IMR-90 (cell line): ENCODE measurements around the gene HTT. TPM values are rescaled to one million over a fixed set of nuclear protein-coding genes. Genes with fewer than 3 reads are reported as not detected.

Experiments
- ATAC-seq: fragments of 200-7000 bp; cut with Tn5 transposase; 2 replicates; pipeline ENCODE4 v1.9.1; 2020; ENCODE audit warnings: low read depth, mild to moderate bottlenecking, moderate library complexity
- BruUV-seq: library from RNA; stranded (reverse); fragments of 400-500 nt; replicated peaks from 2 replicates; lab custom pipeline; 2021; lab: Mats Ljungman, UMichigan
- CTCF ChIA-PET: fragments of 300-600 bp; formaldehyde crosslinking; extraction: SDS; loops from one replicate; lab custom pipeline; 2021; ENCODE audit warnings: antibody characterized with exemption; lab: Yijun Ruan, JAX
- POLR2A ChIA-PET: fragments of 300-600 bp; sonication (Branson Sonifier 250); formaldehyde crosslinking; loops from one replicate; lab custom pipeline; 2022; ENCODE audit warnings: antibody characterized with exemption; ENCODE audit not compliant: unreplicated experiment; lab: Charles Lee
- DNase-seq: peaks from one replicate; pipeline ENCODE4 v3.0.0; 2013
- H2AFZ ChIP-seq: replicated peaks from 2 replicates; pipeline ENCODE3; 2013; ENCODE audit warnings: low read length, mild to moderate bottlenecking; ENCODE audit not compliant: poor library complexity
- H2AK5ac ChIP-seq: 2 replicates; pipeline ENCODE4 v1.6.1; 2013; ENCODE audit warnings: low read depth, low read length, inconsistent platforms
- H2AK9ac ChIP-seq: replicated peaks from 2 replicates; pipeline ENCODE3; 2013; ENCODE audit warnings: mild to moderate bottlenecking, low read depth, low read length, moderate library complexity; ENCODE audit not compliant: poor library complexity
- H2BK120ac ChIP-seq: 2 replicates; pipeline ENCODE4 v1.6.1; 2013; ENCODE audit warnings: low read depth, low read length, inconsistent platforms
- H2BK15ac ChIP-seq: 3 replicates; pipeline ENCODE4 v1.6.1; 2013; ENCODE audit warnings: low read depth, low read length, inconsistent platforms
- H2BK20ac ChIP-seq: 2 replicates; pipeline ENCODE4 v1.6.1; 2013; ENCODE audit warnings: low read depth, mild to moderate bottlenecking, inconsistent platforms, low read length, moderate library complexity
- H2BK5ac ChIP-seq: 2 replicates; pipeline ENCODE4 v1.6.1; 2013; ENCODE audit warnings: mild to moderate bottlenecking, low read depth, low read length, inconsistent platforms; ENCODE audit not compliant: poor library complexity, severe bottlenecking
- H3K14ac ChIP-seq: replicated peaks from 2 replicates; pipeline ENCODE4 v1.6.1; 2013; ENCODE audit warnings: low read depth, low read length, inconsistent platforms
- H3K18ac ChIP-seq: 2 replicates; pipeline ENCODE4 v1.6.1; 2013; ENCODE audit warnings: low read depth, low read length, control low read depth
- H3K23ac ChIP-seq: 2 replicates; pipeline ENCODE4 v1.6.1; 2013; ENCODE audit warnings: low read depth, low read length, inconsistent platforms
- H3K27ac ChIP-seq: 2 replicates; pipeline ENCODE4 v1.5.1; 2013; ENCODE audit warnings: mild to moderate bottlenecking, control low read depth, low read length; ENCODE audit not compliant: insufficient read depth
- H3K27me3 ChIP-seq: 2 replicates; pipeline ENCODE4 v1.6.1; 2013; ENCODE audit warnings: low read length; ENCODE audit not compliant: control insufficient read depth, insufficient read depth
- H3K36me3 ChIP-seq: 2 replicates; pipeline ENCODE4 v1.6.1; 2013; ENCODE audit warnings: low read length, mixed read lengths; ENCODE audit not compliant: control insufficient read depth, insufficient read depth
- H3K4ac ChIP-seq: 2 replicates; pipeline ENCODE4 v1.6.1; 2013; ENCODE audit warnings: low read depth, low read length, inconsistent platforms
- H3K4me1 ChIP-seq: 2 replicates; pipeline ENCODE4 v1.6.1; 2013; ENCODE audit warnings: low read length, mixed read lengths; ENCODE audit not compliant: control insufficient read depth, insufficient read depth
- H3K4me2 ChIP-seq: 2 replicates; pipeline ENCODE4 v1.6.1; 2013; ENCODE audit warnings: low read depth, mild to moderate bottlenecking, control low read depth, low read length, moderate library complexity
- H3K4me3 ChIP-seq: 2 replicates; pipeline ENCODE4 v1.5.1; 2013; ENCODE audit warnings: low read depth, mild to moderate bottlenecking, control low read depth, low read length, moderate library complexity; ENCODE audit not compliant: insufficient read depth
- H3K56ac ChIP-seq: 2 replicates; pipeline ENCODE4 v1.6.1; 2013; ENCODE audit warnings: low read length, inconsistent platforms; ENCODE audit not compliant: insufficient read depth; ENCODE audit errors: extremely low read depth
- H3K79me1 ChIP-seq, 2 experiments: 2 replicates each; pipeline ENCODE4 v1.6.1; 2013; ENCODE audit warnings: low read length in 2 of 2, inconsistent platforms in 1 of 2, low read depth in 1 of 2
- H3K9ac ChIP-seq: 2 replicates; pipeline ENCODE4 v1.6.1; 2013; ENCODE audit warnings: low read depth, low read length, control low read depth
- H3K9me1 ChIP-seq: 2 replicates; pipeline ENCODE4 v1.6.1; 2013; ENCODE audit warnings: low read length, inconsistent platforms; ENCODE audit not compliant: insufficient read depth
- H3K9me3 ChIP-seq: 2 replicates; pipeline ENCODE4 v1.6.1; 2013; ENCODE audit warnings: low read length; ENCODE audit not compliant: control insufficient read depth, insufficient read depth
- H4K20me1 ChIP-seq: 2 replicates; pipeline ENCODE4 v1.6.1; 2013; ENCODE audit warnings: low read length, inconsistent platforms; ENCODE audit not compliant: insufficient read depth
- H4K5ac ChIP-seq: 2 replicates; pipeline ENCODE4 v1.6.1; 2013; ENCODE audit warnings: mild to moderate bottlenecking, low read depth, low read length, control low read depth
- H4K8ac ChIP-seq, 2 experiments: 2 replicates each; pipeline ENCODE4 v1.6.1; 2013; ENCODE audit warnings: low read depth in 2 of 2, low read length in 2 of 2, control low read depth in 1 of 2, inconsistent platforms in 1 of 2
- H4K91ac ChIP-seq: 2 replicates; pipeline ENCODE4 v1.6.1; 2013; ENCODE audit warnings: low read depth, low read length, inconsistent platforms; ENCODE audit not compliant: insufficient read depth
- CEBPB ChIP-seq: IDR thresholded peaks from 2 replicates; pipeline ENCODE4 v1.6.1; 2012; ENCODE audit warnings: low read depth, low read length, improper control_type of control experiment
- CHD1 ChIP-seq: IDR thresholded peaks from 2 replicates; pipeline ENCODE4 v1.6.1; 2012; ENCODE audit warnings: low read depth, low read length, improper control_type of control experiment
- CTCF ChIP-seq: conservative IDR thresholded peaks from 2 replicates; pipeline ENCODE4 v1.5.1; 2012; ENCODE audit warnings: mild to moderate bottlenecking, low read depth, low read length, improper control_type of control experiment
- ELK1 ChIP-seq: fragments of 150-350 bp; IDR thresholded peaks from 2 replicates; pipeline ENCODE4 v1.6.1; 2016; ENCODE audit warnings: low read depth, mild to moderate bottlenecking, low read length, moderate library complexity, borderline replicate concordance
- MAFK ChIP-seq: IDR thresholded peaks from 2 replicates; pipeline ENCODE4 v1.6.1; 2012; ENCODE audit warnings: low read depth, low read length, improper control_type of control experiment
- MXI1 ChIP-seq: IDR thresholded peaks from 2 replicates; pipeline ENCODE4 v1.6.1; 2012; ENCODE audit warnings: low read depth, mild to moderate bottlenecking, low read length, moderate library complexity, borderline replicate concordance
- NFE2L2 ChIP-seq: fragments of 150-350 bp; IDR thresholded peaks from 2 replicates; pipeline ENCODE4 v1.6.1; 2016; ENCODE audit warnings: low read depth, mild to moderate bottlenecking, low read length
- POLR2A ChIP-seq: IDR thresholded peaks from 2 replicates; pipeline ENCODE4 v1.6.1; 2012; ENCODE audit warnings: mild to moderate bottlenecking, low read depth, low read length
- RCOR1 ChIP-seq: IDR thresholded peaks from 2 replicates; pipeline ENCODE4 v1.6.1; 2012; ENCODE audit warnings: mild to moderate bottlenecking, low read length, improper control_type of control experiment; ENCODE audit not compliant: insufficient replicate concordance
- RFX5 ChIP-seq: IDR thresholded peaks from 2 replicates; pipeline ENCODE4 v1.8.0; 2012; ENCODE audit warnings: low read depth, mild to moderate bottlenecking, low read length, moderate library complexity
- USF2 ChIP-seq: fragments of 150-350 bp; IDR thresholded peaks from 2 replicates; pipeline ENCODE4 v1.6.1; 2017; ENCODE audit warnings: mild to moderate bottlenecking, antibody characterized with exemption, low read length, low read depth
- WGBS, 2 experiments: methylation state at CpG; one replicate each; pipeline versions ENCODE4 v1.1.5 to v1.1.7; 2013; ENCODE audit warnings: missing lambda C conversion rate in 2 of 2; ENCODE audit not compliant: insufficient read length in 1 of 2; ENCODE audit errors: extremely low coverage in 2 of 2; 5-methylcytosine and 5-hydroxymethylcytosine counted together
- dilution Hi-C: fragments of 300-500 bp; cut with HindIII; formaldehyde crosslinking; loops from one replicate; pipeline ENCODE4 v1.14.3; 2018; ENCODE audit warnings: low sequenced_read_pairs; ENCODE audit not compliant: unreplicated experiment
- in situ Hi-C: fragments of 300-500 bp; cut with MboI; formaldehyde crosslinking; loops from 3 replicates; pipeline ENCODE4 v1.14.3; 2019; ENCODE audit warnings: low sequenced_read_pairs, inconsistent platforms, mixed read lengths
- intact Hi-C: fragments of 100-400 bp; cut with micrococcal nuclease; formaldehyde crosslinking; loops from 2 replicates; pipeline ENCODE4 v1.10.0; 2022
- polyA plus RNA-seq, 3 experiments: library from polyadenylated mRNA; depleted of rRNA; stranded (reverse); fragments of >200 nt; gene quantifications; 2 replicates each; pipeline ENCODE4 v1.2.3, GENCODE V29; 2012; ENCODE audit warnings: low replicate concordance in 1 of 3
- total RNA-seq: library from RNA; depleted of rRNA; stranded (reverse); fragments of >200 nt; gene quantifications from 2 replicates; pipeline ENCODE4 v1.2.3, GENCODE V29; 2012

HTT gene
- total and polyA plus RNA-seq, 2 of the 4 experiments (the other 2 are of a cell fraction) = 11.6 to 14.3 TPM

- no peak overlapping the region for H3K56ac ChIP-seq
- H3K9me3 ChIP-seq = no peaks in the 10 kb centered on the region
- 93% methylated on average over 9 of the region's 24 CpGs; no CpG with 5 or more reads in 1 of the 2 experiments for WGBS, 2 experiments
- H2AFZ ChIP-seq = no peak overlapping the region
- peaks cover 9% of the 10 kb centered on the region; the same call in 1 of the 2 replicates for H3K27me3 ChIP-seq
- no TSS peak for BruUV-seq
- H4K20me1 ChIP-seq = 0 out of 2 replicates have a peak, but pooled peaks cover 4% of the 10 kb centered on the region
- H2BK15ac ChIP-seq = no peak overlapping the region
- H3K23ac ChIP-seq = no peak overlapping the region
- H3K4ac ChIP-seq = no peak overlapping the region
- H4K5ac ChIP-seq = no peak overlapping the region
- ChIA-PET CTCF (no interaction called here), POLR2A (no interaction called here)
- H2BK5ac ChIP-seq = no peak overlapping the region
- TF ChIP-seq CTCF (no peak), MXI1 (no peak), USF2 (no peak), MAFK (no peak), RFX5 (no peak), CHD1 (no peak), POLR2A (no peak), RCOR1 (no peak), NFE2L2 (no peak), CEBPB (no peak), ELK1 (no peak)
- peaks cover 0 to 4% of the 10 kb centered on the region in 2 experiments; a peak in 2 of 4 replicates for H3K79me1 ChIP-seq
- no peak overlapping the region for H3K27ac ChIP-seq
- no peak overlapping the region for H2AK5ac ChIP-seq
- H2AK9ac ChIP-seq = no peak overlapping the region
- H2BK20ac ChIP-seq = no peak overlapping the region
- H3K4me2 ChIP-seq = no peak overlapping the region
- dilution Hi-C loops (no loop called here), in situ Hi-C loops (no loop called here), intact Hi-C loops (no loop called here)
- H2BK120ac ChIP-seq = no peak overlapping the region
- H4K91ac ChIP-seq = no peak overlapping the region
- ATAC-seq (no peak), DNase-seq (no peak)
- H3K14ac ChIP-seq = no peak overlapping the region
- H3K4me3 ChIP-seq = no peak overlapping the region
- H3K36me3 ChIP-seq = no peaks in the 10 kb centered on the region
- peaks cover 5% of the 10 kb centered on the region; the same call in 1 of the 2 replicates for H3K4me1 ChIP-seq
- H4K8ac ChIP-seq = no peak overlapping the region
- no peak overlapping the region for H3K9ac ChIP-seq
- peaks cover 3% of the 10 kb centered on the region; the same call in 1 of the 2 replicates for H3K9me1 ChIP-seq
- H3K18ac ChIP-seq = no peak overlapping the region
Measured at GRCh38 chr4:3287972-3288570, 213.6 kb downstream of the HTT start.
